ENCODE measurements around the gene BAD.
A peak's percentile ranks its signal among the peaks of the same experiment; 100 is the strongest.
"Not testable (repeated sequence)": the region's sequence is repeated elsewhere in the genome, so short reads cannot be mapped to it uniquely, and the experiment has no call there.

The BAD gene

DNA sequence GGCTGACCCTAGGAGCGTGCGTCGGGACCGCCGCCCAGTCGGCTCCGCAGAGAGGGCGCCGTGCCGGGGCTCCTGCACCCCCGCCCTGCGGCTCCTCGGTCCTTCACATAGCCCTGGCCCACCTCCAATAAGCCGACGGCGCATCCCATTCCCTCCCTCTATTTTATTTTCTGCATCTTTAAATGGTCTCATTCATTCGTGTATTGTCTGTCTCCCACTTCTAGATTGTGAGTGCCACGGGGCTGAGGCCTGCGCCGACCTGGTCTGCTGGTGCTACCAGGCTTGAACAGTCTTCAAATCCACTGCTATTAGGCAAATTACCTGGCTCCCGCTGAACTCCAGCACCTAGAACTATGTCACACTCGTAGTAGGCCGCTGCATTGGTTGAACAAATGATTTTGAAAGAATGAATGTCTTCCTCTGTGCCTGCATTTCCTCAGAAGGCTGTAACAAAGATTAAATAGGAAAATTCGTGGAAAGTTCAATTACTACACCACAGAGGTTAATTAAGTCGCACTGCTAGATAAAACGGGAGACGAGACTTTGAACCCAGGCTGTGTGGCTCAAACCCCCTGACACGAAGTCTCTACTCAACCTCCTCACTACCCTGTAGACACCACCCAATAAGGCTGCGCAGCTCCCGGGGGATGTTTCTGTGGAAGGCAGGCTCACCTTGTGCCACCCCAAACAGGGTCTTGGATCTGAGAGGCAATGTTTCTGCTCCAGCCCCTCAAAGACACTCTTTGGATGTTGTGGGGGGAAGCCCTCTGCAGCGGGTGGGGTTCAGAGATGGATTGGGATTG, 36.5 kb downstream of the BAD start:
- WGBS (ENCODE audit: insufficient coverage), result 58% methylated on average over 27 of the region's 31 CpGs
- Histone ChIP-seq H3K27me3 (replicated peaks in 2 of 5; ENCODE audit: control insufficient read depth in 4 of 5, insufficient read depth in 5 of 5, low read length in 4 of 5) (no peaks in the 10 kb centered on the region), H3K27ac (ENCODE audit: insufficient read depth in 1 of 2, low read depth in 1 of 2, low read length in 2 of 2, poor library complexity in 1 of 2, severe bottlenecking in 2 of 2) (no peak overlapping the region), H3K4me3 (ENCODE audit: control insufficient read depth in 1 of 7, extremely low read depth in 1 of 7, insufficient read depth in 4 of 7, low read depth in 2 of 7, low read length in 6 of 7) (peak overlapping the region in 6 of 7 experiments; percentile 50 to 98 (median 86)), H3K9me3 (ENCODE audit: control extremely low read depth in 1 of 5, control insufficient read depth in 4 of 5, insufficient read depth in 2 of 5, low read depth in 1 of 5, low read length in 4 of 5) (no peaks in the 10 kb centered on the region), H3K4me1 (ENCODE audit: control extremely low read depth in 1 of 4, control insufficient read depth in 4 of 4, insufficient read depth in 4 of 4, low read length in 3 of 4) (peaks cover 0 to 79% (median 78%) of the 10 kb centered on the region in 4 experiments), H3K36me3 (ENCODE audit: control insufficient read depth in 4 of 4, insufficient read depth in 4 of 4, low read length in 3 of 4) (peaks cover 0 to 17% (median 12%) of the 10 kb centered on the region in 4 experiments)
- POLR2A ChIA-PET, result interaction anchor here (1.0 kb wide), 1 partner anchor 37 kb away, joined by 3 read pairs; the partner anchor contains the start of gene GPR137
- no peak for DNase-seq
- CTCF ChIA-PET, result interaction anchor here (2.0 to 12.2 kb wide), 4 partner anchors 11 to 55 kb away, joined by 6 to 177 read pairs (median 72); partner anchors contain the start of genes CATSPERZ and FERMT3

- WGBS (ENCODE audit: insufficient coverage), result 2% methylated on average over 43 of the region's 74 CpGs
- peak within 1 kb of the TSS; percentile 52 to 98 (median 86) for H3K4me3 ChIP-seq (ENCODE audit: control insufficient read depth in 1 of 7, extremely low read depth in 1 of 7, insufficient read depth in 4 of 7, low read depth in 2 of 7, low read length in 6 of 7)
- ChIA-PET POLR2A (interaction anchor here (1.0 to 7.6 kb wide), 3 partner anchors 38 to 41 kb away, joined by 3 to 74 read pairs (median 3); partner anchors contain the start of genes FERMT3 and GPR137), CTCF (interaction anchor here (1.4 to 12.2 kb wide), 5 partner anchors 10 to 106 kb away, joined by 3 to 177 read pairs (median 6); partner anchors contain the start of gene FERMT3)
- H3K27ac ChIP-seq (ENCODE audit: insufficient read depth in 1 of 2, low read depth in 1 of 2, low read length in 2 of 2, poor library complexity in 1 of 2, severe bottlenecking in 2 of 2), result peak within 1 kb of the TSS in 1 of 2 experiments; percentile 75
- peaks cover 0 to 20% (median 12%) of the 10 kb centered on the region in 4 experiments for H3K36me3 ChIP-seq (ENCODE audit: control insufficient read depth in 4 of 4, insufficient read depth in 4 of 4, low read length in 3 of 4)
- H3K9me3 ChIP-seq (ENCODE audit: control extremely low read depth in 1 of 5, control insufficient read depth in 4 of 5, insufficient read depth in 2 of 5, low read depth in 1 of 5, low read length in 4 of 5), result no peaks in the 10 kb centered on the region
- H3K4me1 ChIP-seq (ENCODE audit: control extremely low read depth in 1 of 4, control insufficient read depth in 4 of 4, insufficient read depth in 4 of 4, low read length in 3 of 4), result peaks cover 2 to 79% (median 78%) of the 10 kb centered on the region in 4 experiments
- peak; percentile 73 to 87 (median 83) for DNase-seq
- no peaks in the 10 kb centered on the region for H3K27me3 ChIP-seq (replicated peaks in 2 of 5; ENCODE audit: control insufficient read depth in 4 of 5, insufficient read depth in 5 of 5, low read length in 4 of 5)
Observed at GRCh38 chr11:64246871-64247728, 37.4 kb downstream of the BAD start, which contains the start of gene PPP1R14B. Gene PPP1R14B (minus strand): TSS chr11:64246943. CDS start chr11:64246673, 270 bp downstream.

DNA sequence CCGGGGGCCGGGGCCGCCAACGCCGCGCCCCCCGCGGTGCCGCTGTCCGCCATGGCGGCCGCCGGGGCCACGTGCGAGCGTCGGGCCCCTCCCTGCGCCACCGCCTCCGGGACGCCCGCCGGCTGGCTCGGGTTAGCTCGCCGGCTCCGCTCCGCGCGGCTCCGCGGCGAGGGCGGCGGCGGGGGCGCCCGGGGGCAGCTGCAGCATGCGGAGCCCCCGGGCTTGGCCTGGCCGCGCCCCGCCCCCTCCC, 37.9 kb downstream of the BAD start:
- POLR2A ChIA-PET, result interaction anchor here (1.4 to 7.6 kb wide), 2 partner anchors 39 to 40 kb away, joined by 3 to 74 read pairs; partner anchors contain the start of gene FERMT3

DNA sequence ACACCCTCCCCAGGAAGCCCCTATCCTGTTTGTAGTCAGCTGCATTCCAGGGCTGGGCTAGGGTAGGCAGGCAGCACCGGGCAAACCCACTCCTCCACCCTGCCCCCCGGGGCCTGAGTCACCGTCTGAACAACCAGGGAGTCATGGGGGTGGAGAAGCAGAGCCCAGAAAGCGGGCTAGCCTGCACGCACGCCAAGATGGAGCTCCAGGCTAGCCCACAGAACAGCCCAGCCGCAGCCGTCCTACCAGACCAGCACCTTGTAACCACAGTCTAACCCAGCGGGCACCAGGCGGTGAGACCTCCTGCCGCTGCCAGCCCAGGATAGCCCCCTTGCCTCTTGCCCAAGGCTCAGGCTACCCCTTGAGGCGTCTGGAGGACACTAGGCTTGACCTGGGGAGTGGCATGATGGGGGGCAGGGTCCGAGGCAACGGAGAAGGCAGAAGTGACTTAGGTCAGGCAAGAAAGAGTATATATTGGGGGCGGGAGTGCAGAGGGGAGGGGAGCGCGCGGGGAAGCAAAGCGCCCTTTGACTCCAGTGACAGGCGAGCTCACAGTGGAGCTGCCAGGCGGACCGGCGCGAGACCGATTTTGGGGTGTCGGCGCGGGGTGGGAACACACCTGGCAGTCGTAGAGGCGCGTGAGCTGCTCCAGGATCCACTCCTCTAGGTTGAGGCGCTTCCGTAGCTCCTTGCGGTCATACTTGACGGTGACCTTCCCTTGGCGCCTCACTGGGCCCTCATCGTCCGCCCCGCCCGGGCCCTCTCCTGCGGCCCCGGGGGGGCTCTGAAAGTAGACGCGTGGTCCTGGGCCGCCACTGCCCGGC, 38.5 kb downstream of the BAD start:
- CTCF ChIA-PET, result interaction anchor here (0.6 to 12.2 kb wide), 12 partner anchors 10 to 109 kb away, joined by 3 to 177 read pairs (median 4); partner anchors contain the start of genes FERMT3 and VEGFB
- Histone ChIP-seq H3K9me3 (ENCODE audit: control extremely low read depth in 1 of 5, control insufficient read depth in 4 of 5, insufficient read depth in 2 of 5, low read depth in 1 of 5, low read length in 4 of 5) (no peaks in the 10 kb centered on the region), H3K27ac (ENCODE audit: insufficient read depth in 1 of 2, low read depth in 1 of 2, low read length in 2 of 2, poor library complexity in 1 of 2, severe bottlenecking in 2 of 2) (peak overlapping the region in 1 of 2 experiments; percentile 75), H3K36me3 (ENCODE audit: control insufficient read depth in 4 of 4, insufficient read depth in 4 of 4, low read length in 3 of 4) (peaks cover 0 to 20% (median 12%) of the 10 kb centered on the region in 4 experiments), H3K27me3 (replicated peaks in 2 of 5; ENCODE audit: control insufficient read depth in 4 of 5, insufficient read depth in 5 of 5, low read length in 4 of 5) (no peaks in the 10 kb centered on the region), H3K4me3 (ENCODE audit: control insufficient read depth in 1 of 7, extremely low read depth in 1 of 7, insufficient read depth in 4 of 7, low read depth in 2 of 7, low read length in 6 of 7) (peak overlapping the region; percentile 52 to 98 (median 85)), H3K4me1 (ENCODE audit: control extremely low read depth in 1 of 4, control insufficient read depth in 4 of 4, insufficient read depth in 4 of 4, low read length in 3 of 4) (peaks cover 2 to 76% (median 75%) of the 10 kb centered on the region in 4 experiments)
- DNase-seq, result peak; percentile 83 to 93 (median 89)
- WGBS (ENCODE audit: insufficient coverage), result 0% methylated on average over 26 of the region's 46 CpGs
- POLR2A ChIA-PET, result interaction anchor here (0.6 to 7.6 kb wide), 5 partner anchors 16 to 497 kb away, joined by 3 to 74 read pairs (median 3); partner anchors contain the start of genes DNAJC4, FERMT3, NUDT22 and TRPT1

More for the DNA sequence above, 37.9 kb downstream of the BAD start:
- whole genome bisulfite sequencing (ENCODE audit: insufficient coverage), result 6% methylated on average over 9 of the region's 43 CpGs
- not testable (repeated sequence) for H3K27me3 ChIP-seq (replicated peaks in 2 of 5; ENCODE audit: control insufficient read depth in 4 of 5, insufficient read depth in 5 of 5, low read length in 4 of 5); H3K27ac ChIP-seq (ENCODE audit: insufficient read depth in 1 of 2, low read depth in 1 of 2, low read length in 2 of 2, poor library complexity in 1 of 2, severe bottlenecking in 2 of 2); DNase-seq; H3K9me3 ChIP-seq (ENCODE audit: control extremely low read depth in 1 of 5, control insufficient read depth in 4 of 5, insufficient read depth in 2 of 5, low read depth in 1 of 5, low read length in 4 of 5)
- CTCF ChIA-PET, result interaction anchor here (1.4 to 12.2 kb wide), 5 partner anchors 14 to 106 kb away, joined by 3 to 177 read pairs (median 7); partner anchors contain the start of gene FERMT3
- Histone ChIP-seq H3K4me1 (ENCODE audit: control extremely low read depth in 1 of 4, control insufficient read depth in 4 of 4, insufficient read depth in 4 of 4, low read length in 3 of 4) (peaks cover 2 to 78% (median 76%) of the 10 kb centered on the region in 4 experiments), H3K4me3 (ENCODE audit: control insufficient read depth in 1 of 7, extremely low read depth in 1 of 7, insufficient read depth in 4 of 7, low read depth in 2 of 7, low read length in 6 of 7) (peak overlapping the region in 6 of 7 experiments; percentile 52 to 98 (median 86)), H3K36me3 (ENCODE audit: control insufficient read depth in 4 of 4, insufficient read depth in 4 of 4, low read length in 3 of 4) (peaks cover 0 to 20% (median 12%) of the 10 kb centered on the region in 4 experiments)

DNA sequence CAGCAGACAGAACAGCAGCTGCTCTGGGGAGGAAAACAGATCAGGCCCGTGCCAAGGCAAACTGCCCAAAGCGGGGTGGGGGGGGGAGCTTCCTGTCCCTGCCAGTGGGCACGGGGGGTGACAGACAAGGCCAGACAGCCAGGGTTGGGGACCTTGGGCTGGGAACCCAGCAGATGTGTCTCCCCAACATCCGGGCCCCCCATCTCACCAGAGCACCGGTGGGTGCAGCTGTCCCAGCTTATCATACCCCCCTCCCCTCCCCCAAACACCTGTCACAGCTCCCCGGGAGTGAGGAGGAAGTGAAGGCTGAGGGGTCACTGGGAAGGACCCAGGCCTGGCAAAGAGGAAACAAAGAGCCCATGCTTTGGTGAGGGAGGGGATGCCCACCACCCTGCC, 39.1 kb downstream of the BAD start:
- H3K4me3 ChIP-seq (ENCODE audit: control insufficient read depth in 1 of 7, extremely low read depth in 1 of 7, insufficient read depth in 4 of 7, low read depth in 2 of 7, low read length in 6 of 7), result peak overlapping the region in 6 of 7 experiments; percentile 52 to 98 (median 86)
- no peaks in the 10 kb centered on the region for H3K9me3 ChIP-seq (ENCODE audit: control extremely low read depth in 1 of 5, control insufficient read depth in 4 of 5, insufficient read depth in 2 of 5, low read depth in 1 of 5, low read length in 4 of 5)
- peak in 2 of 3 donors; percentile 58 to 77 for DNase-seq
- ChIA-PET POLR2A (interaction anchor here (0.6 to 7.6 kb wide), 5 partner anchors 15 to 498 kb away, joined by 3 to 74 read pairs (median 3); partner anchors contain the start of genes DNAJC4, FERMT3, NUDT22 and TRPT1), CTCF (interaction anchor here (0.7 to 12.2 kb wide), 8 partner anchors 10 to 110 kb away, joined by 3 to 177 read pairs (median 4); partner anchors contain the start of genes FERMT3 and VEGFB)
- peaks cover 2 to 74% (median 72%) of the 10 kb centered on the region in 4 experiments for H3K4me1 ChIP-seq (ENCODE audit: control extremely low read depth in 1 of 4, control insufficient read depth in 4 of 4, insufficient read depth in 4 of 4, low read length in 3 of 4)
- peaks cover 0 to 20% (median 12%) of the 10 kb centered on the region in 4 experiments for H3K36me3 ChIP-seq (ENCODE audit: control insufficient read depth in 4 of 4, insufficient read depth in 4 of 4, low read length in 3 of 4)
- no peaks in the 10 kb centered on the region for H3K27me3 ChIP-seq (replicated peaks in 2 of 5; ENCODE audit: control insufficient read depth in 4 of 5, insufficient read depth in 5 of 5, low read length in 4 of 5)
- 0% methylated on average over 3 of the region's 6 CpGs for WGBS (ENCODE audit: insufficient coverage)
- peak overlapping the region; percentile 46 to 75 for H3K27ac ChIP-seq (ENCODE audit: insufficient read depth in 1 of 2, low read depth in 1 of 2, low read length in 2 of 2, poor library complexity in 1 of 2, severe bottlenecking in 2 of 2)

Data from common myeloid progenitor, CD34-positive (primary cell).